SK-N-SH treated with all-trans-retinoic acid at 6 μM for 48 hours (cell line): ENCODE results near the gene NR4A2.

ENCODE experiments used
- ATAC-seq: fragments of 200-7000 bp; cut with Tn5 transposase; 3 replicates; pipeline ENCODE4 v1.9.1; 2020; ENCODE audit warnings: mild to moderate bottlenecking, moderate library complexity
- ARNTL ChIP-seq: fragments of 450-650 bp; formaldehyde crosslinking; IDR thresholded peaks from 2 replicates; pipeline ENCODE4 v1.5.0; 2020; ENCODE audit warnings: low read depth, mild to moderate bottlenecking, moderate library complexity, borderline replicate concordance
- CSDC2 ChIP-seq: fragments of 250-450 bp; sonication (Bioruptor Pico); IDR thresholded peaks from 2 replicates; pipeline ENCODE4 v1.5.0; 2020; ENCODE audit warnings: mild to moderate bottlenecking, moderate library complexity
- CSRNP3 ChIP-seq: fragments of 250-450 bp; sonication (Bioruptor Pico); IDR thresholded peaks from 2 replicates; pipeline ENCODE4 v1.5.1; 2021; ENCODE audit warnings: mild to moderate bottlenecking, moderate library complexity
- ESRRG ChIP-seq: fragments of 250-450 bp; sonication (Bioruptor Pico); IDR thresholded peaks from 2 replicates; pipeline ENCODE4 v1.6.1; 2021; ENCODE audit warnings: mild to moderate bottlenecking
- ISL1 ChIP-seq: fragments of 250-450 bp; sonication (Bioruptor Pico); IDR thresholded peaks from 2 replicates; pipeline ENCODE4 v2.1.2; 2022; ENCODE audit warnings: mild to moderate bottlenecking, moderate library complexity
- OSR1 ChIP-seq: fragments of 250-450 bp; sonication (Bioruptor Pico); IDR thresholded peaks from 2 replicates; pipeline ENCODE4 v1.8.0; 2022; ENCODE audit warnings: moderate library complexity, mild to moderate bottlenecking, inconsistent platforms
- POU6F1 ChIP-seq: fragments of 250-450 bp; sonication (Bioruptor Pico); IDR thresholded peaks from 2 replicates; pipeline ENCODE4 v1.8.0; 2021; ENCODE audit warnings: low read depth, mild to moderate bottlenecking, moderate library complexity, borderline replicate concordance
- PPARA ChIP-seq: fragments of 250-450 bp; sonication (Bioruptor Pico); IDR thresholded peaks from 2 replicates; pipeline ENCODE4 v1.5.0; 2020; ENCODE audit warnings: mild to moderate bottlenecking, borderline replicate concordance
- SNAI2 ChIP-seq: fragments of 250-450 bp; sonication (Bioruptor Pico); IDR thresholded peaks from 2 replicates; pipeline ENCODE4 v1.5.0; 2020; ENCODE audit warnings: mild to moderate bottlenecking, moderate library complexity
- ZC3H10 ChIP-seq: fragments of 250-450 bp; sonication (Bioruptor Pico); IDR thresholded peaks from 2 replicates; pipeline ENCODE4 v1.5.1; 2021; ENCODE audit warnings: mild to moderate bottlenecking, moderate library complexity
- ZFP3 ChIP-seq: fragments of 250-450 bp; sonication (Bioruptor Pico); IDR thresholded peaks from 2 replicates; pipeline ENCODE4 v1.5.0; 2020; ENCODE audit warnings: mild to moderate bottlenecking, moderate library complexity
- ZNF565 ChIP-seq: fragments of 450-650 bp; formaldehyde crosslinking; conservative IDR thresholded peaks from 2 replicates; pipeline ENCODE4 v1.5.0; 2020; ENCODE audit warnings: low read depth, mild to moderate bottlenecking, moderate library complexity
- ZNF70 ChIP-seq: fragments of 450-650 bp; formaldehyde crosslinking; IDR thresholded peaks from 2 replicates; pipeline ENCODE4 v1.5.0; 2020; ENCODE audit warnings: mild to moderate bottlenecking, moderate library complexity
- ZNF8 ChIP-seq: fragments of 450-650 bp; formaldehyde crosslinking; IDR thresholded peaks from 2 replicates; pipeline ENCODE4 v1.5.0; 2020; ENCODE audit warnings: mild to moderate bottlenecking, moderate library complexity
- TF ChIP-seq, protein P1 (sequence below): fragments of 250-450 bp; sonication (Bioruptor Pico); IDR thresholded peaks from 2 replicates; pipeline ENCODE4 v1.5.0; 2020; ENCODE audit warnings: mild to moderate bottlenecking, moderate library complexity
- TF ChIP-seq, protein P2 (sequence below): fragments of 250-450 bp; sonication (Bioruptor Pico); IDR thresholded peaks from 2 replicates; pipeline ENCODE4 v1.8.0; 2020; ENCODE audit warnings: mild to moderate bottlenecking, moderate library complexity, borderline replicate concordance

The NR4A2 gene

GRCh38 chr2:156342254-156343095, 10.0 kb upstream of the NR4A2 start:
- peak; percentile 76 for ATAC-seq
- TF ChIP-seq, protein P1, sequence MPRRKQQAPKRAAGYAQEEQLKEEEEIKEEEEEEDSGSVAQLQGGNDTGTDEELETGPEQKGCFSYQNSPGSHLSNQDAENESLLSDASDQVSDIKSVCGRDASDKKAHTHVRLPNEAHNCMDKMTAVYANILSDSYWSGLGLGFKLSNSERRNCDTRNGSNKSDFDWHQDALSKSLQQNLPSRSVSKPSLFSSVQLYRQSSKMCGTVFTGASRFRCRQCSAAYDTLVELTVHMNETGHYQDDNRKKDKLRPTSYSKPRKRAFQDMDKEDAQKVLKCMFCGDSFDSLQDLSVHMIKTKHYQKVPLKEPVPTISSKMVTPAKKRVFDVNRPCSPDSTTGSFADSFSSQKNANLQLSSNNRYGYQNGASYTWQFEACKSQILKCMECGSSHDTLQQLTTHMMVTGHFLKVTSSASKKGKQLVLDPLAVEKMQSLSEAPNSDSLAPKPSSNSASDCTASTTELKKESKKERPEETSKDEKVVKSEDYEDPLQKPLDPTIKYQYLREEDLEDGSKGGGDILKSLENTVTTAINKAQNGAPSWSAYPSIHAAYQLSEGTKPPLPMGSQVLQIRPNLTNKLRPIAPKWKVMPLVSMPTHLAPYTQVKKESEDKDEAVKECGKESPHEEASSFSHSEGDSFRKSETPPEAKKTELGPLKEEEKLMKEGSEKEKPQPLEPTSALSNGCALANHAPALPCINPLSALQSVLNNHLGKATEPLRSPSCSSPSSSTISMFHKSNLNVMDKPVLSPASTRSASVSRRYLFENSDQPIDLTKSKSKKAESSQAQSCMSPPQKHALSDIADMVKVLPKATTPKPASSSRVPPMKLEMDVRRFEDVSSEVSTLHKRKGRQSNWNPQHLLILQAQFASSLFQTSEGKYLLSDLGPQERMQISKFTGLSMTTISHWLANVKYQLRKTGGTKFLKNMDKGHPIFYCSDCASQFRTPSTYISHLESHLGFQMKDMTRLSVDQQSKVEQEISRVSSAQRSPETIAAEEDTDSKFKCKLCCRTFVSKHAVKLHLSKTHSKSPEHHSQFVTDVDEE (CRISPR knock-in tag): no peak
- peak; percentile 62; the same call in 1 of the 2 replicates for TF ChIP-seq ZC3H10 (CRISPR knock-in tag)

GRCh38 chr2:156341452-156342253, 9.1 kb upstream of the NR4A2 start:
- TF ChIP-seq POU6F1 (CRISPR knock-in tag) (no peak), ZFP3 (CRISPR knock-in tag) (no peak)
- peak; percentile 88 for ATAC-seq

DNA sequence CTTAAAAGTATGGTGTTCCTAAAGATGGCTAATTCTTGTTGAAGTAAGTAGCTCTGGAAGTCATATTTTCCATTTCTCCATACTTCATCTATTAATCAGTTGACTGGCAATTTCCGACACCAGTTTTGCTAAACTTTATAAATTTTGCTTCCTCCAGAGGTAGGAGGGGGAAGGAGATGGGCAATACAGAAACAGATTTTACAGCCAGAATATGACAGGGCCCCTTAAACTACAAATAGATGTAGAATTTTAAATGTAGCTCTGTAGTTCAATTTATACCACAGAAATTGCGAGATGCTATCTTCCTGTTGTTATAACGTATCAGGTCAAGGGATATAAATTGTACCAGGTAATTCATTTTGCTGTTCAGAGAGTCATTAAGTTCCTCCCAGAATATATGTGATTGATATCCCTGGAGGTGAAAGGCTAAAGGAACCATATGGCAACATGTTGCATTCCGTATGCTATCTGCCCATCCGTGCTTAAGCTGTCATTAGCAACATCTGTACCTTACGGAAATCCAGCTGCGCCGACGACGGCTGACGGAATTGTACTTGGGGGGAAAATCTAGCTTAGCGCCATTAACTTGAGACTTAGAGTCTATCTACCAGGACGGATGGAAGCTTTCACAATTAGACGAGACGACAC, 8.4 kb upstream of the NR4A2 start:
- TF ChIP-seq, protein P1 (CRISPR knock-in tag): no peak
- no peak for TF ChIP-seq CSDC2 (CRISPR knock-in tag)
- no peak for TF ChIP-seq ZNF70
- TF ChIP-seq OSR1: no peak
- no peak; the same call in 2 of the 3 replicates for ATAC-seq

GRCh38 chr2:156340377-156340776, 7.9 kb upstream of the NR4A2 start:
- ATAC-seq: no peak
- no peak for TF ChIP-seq ESRRG (CRISPR knock-in tag)
- TF ChIP-seq, protein P1 (CRISPR knock-in tag): no peak
- no peak for TF ChIP-seq CSRNP3 (CRISPR knock-in tag)
- TF ChIP-seq ZNF8 (CRISPR knock-in tag): no peak
- TF ChIP-seq PPARA (CRISPR knock-in tag): no peak
- TF ChIP-seq, protein P2, sequence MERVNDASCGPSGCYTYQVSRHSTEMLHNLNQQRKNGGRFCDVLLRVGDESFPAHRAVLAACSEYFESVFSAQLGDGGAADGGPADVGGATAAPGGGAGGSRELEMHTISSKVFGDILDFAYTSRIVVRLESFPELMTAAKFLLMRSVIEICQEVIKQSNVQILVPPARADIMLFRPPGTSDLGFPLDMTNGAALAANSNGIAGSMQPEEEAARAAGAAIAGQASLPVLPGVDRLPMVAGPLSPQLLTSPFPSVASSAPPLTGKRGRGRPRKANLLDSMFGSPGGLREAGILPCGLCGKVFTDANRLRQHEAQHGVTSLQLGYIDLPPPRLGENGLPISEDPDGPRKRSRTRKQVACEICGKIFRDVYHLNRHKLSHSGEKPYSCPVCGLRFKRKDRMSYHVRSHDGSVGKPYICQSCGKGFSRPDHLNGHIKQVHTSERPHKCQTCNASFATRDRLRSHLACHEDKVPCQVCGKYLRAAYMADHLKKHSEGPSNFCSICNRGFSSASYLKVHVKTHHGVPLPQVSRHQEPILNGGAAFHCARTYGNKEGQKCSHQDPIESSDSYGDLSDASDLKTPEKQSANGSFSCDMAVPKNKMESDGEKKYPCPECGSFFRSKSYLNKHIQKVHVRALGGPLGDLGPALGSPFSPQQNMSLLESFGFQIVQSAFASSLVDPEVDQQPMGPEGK: no peak
- TF ChIP-seq ARNTL (CRISPR knock-in tag): no peak
- no peak for TF ChIP-seq OSR1
- TF ChIP-seq CSDC2 (CRISPR knock-in tag): no peak
- no peak for TF ChIP-seq SNAI2 (CRISPR knock-in tag)
- no peak for TF ChIP-seq ZNF565 (CRISPR knock-in tag)
- TF ChIP-seq ISL1: no peak
- TF ChIP-seq, all 23 proteins: peak for 0
